Retinal pigment epithelial cell (primary cell): ENCODE data around the gene PSMB2.
A peak's percentile ranks its signal among the peaks of the same experiment; 100 is the strongest.

Source experiments
- DNase-seq: peaks from one replicate; pipeline ENCODE4 v3.0.0-alpha.2; 2010; ENCODE audit warnings: low read depth
- H3K4me3 ChIP-seq: 2 replicates; pipeline ENCODE4 v1.5.1; 2011; ENCODE audit warnings: mild to moderate bottlenecking, low read length, control low read depth, moderate library complexity
- TF ChIP-seq, protein P1 (sequence below): conservative IDR thresholded peaks from 2 replicates; pipeline ENCODE4 v1.5.1; 2011; ENCODE audit warnings: low read depth, low read length, control low read depth, inconsistent platforms

The PSMB2 gene

DNA sequence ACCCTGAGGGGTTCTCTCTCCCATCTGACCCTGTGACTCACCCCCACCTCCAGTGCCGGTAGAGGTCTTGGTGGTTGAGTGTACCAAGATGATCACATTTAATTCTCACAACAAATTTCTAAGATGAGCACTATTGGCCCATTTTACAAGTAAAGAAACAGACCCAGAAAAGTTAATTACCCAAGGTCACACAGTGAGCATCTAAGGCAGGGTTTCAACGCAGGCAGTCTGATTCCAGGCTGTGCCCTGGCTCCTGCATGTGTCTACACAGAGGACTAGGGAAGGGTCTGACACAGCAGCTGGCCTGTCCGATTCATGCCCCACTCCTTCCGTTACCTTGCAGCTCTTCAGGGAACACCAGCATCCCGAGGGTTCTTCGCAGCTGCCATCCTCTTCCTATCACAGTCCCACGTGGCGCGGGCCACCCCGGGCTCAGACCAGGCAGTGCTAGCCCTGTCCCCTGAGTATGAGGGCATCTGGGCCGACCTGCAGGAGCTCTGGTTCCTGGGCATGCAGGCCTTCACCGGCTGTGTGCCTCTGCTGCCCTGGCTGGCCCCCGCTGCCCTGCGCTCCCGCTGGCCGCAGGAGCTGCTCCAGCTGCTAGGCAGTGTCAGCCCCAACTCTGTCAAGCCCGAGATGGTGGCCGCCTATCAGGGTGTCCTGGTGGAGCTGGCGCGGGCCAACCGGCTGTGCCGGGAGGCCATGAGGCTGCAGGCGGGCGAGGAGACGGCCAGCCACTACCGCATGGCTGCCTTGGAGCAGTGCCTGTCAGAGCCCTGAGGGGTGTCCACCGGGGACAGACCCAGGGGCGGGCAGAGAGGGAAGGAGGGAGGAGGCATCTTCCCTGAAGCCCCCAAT lies 76.2 kb downstream of the PSMB2 start:
- TF ChIP-seq, protein P1, sequence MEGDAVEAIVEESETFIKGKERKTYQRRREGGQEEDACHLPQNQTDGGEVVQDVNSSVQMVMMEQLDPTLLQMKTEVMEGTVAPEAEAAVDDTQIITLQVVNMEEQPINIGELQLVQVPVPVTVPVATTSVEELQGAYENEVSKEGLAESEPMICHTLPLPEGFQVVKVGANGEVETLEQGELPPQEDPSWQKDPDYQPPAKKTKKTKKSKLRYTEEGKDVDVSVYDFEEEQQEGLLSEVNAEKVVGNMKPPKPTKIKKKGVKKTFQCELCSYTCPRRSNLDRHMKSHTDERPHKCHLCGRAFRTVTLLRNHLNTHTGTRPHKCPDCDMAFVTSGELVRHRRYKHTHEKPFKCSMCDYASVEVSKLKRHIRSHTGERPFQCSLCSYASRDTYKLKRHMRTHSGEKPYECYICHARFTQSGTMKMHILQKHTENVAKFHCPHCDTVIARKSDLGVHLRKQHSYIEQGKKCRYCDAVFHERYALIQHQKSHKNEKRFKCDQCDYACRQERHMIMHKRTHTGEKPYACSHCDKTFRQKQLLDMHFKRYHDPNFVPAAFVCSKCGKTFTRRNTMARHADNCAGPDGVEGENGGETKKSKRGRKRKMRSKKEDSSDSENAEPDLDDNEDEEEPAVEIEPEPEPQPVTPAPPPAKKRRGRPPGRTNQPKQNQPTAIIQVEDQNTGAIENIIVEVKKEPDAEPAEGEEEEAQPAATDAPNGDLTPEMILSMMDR = no peak
- H3K4me3 ChIP-seq = no peak overlapping the region
- no peak for DNase-seq

DNA sequence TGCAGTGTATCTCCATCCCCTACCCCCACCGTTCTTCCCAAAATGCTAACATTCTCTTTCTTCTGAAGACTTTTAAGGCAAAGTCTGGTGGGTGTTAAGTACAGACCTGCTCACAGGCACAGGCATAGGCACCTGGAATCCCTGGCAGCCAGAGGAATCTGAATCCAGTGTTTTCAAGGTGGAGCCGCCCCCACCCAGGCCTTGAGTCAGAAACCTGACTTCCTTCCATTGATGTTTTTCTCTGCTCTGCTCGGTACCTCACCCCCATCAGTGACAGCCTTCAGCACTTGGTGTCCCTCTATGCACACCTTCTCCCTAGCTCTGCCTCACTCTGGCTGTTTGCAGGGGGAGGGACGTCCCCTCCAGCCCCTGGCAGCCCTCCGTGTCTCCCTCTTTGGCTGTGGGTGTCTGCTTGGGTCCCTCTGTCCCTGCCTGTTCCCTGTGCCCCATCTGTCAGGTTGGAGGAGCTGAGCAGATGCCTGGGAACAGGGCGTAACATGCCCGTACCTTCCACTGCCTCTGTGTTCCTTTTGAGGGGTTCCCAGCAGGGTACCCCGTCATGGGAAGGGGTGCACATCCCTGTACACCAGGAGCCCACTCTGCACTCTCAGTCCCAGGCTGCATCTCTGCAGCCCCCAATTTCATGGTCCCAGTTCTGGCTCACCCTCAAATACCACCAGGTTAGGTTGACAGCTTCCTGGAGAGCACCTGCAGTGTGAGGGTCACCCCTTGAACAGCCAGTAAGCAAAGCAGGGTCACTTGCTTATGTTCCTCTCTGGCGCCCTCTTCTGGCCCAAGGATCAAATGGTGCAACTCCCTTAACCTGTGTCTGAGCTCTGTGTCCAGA lies 77.1 kb downstream of the PSMB2 start:
- TF ChIP-seq, protein P1 = peak; percentile 85
- no peak overlapping the region for H3K4me3 ChIP-seq
- DNase-seq = no peak

DNA sequence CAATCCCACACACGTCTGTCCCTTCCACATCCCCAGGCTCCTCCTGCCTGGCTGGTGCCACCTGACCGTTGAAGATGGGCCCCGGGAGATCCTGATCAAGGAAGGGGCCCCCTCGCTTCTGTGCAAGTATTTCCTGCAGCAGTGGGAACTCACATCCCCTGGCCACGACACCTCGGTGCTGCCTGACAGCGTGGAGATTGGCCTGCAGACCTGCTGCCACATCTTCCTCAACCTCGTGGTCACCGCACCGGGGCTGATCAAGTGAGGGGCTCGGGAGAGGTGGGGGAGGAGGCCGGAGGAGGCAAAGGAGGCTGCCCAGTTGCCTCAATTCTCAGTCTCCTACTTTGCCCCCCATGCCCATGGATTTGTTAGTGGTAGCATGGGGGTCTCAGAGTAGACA lies 78.2 kb downstream of the PSMB2 start:
- DNase-seq = no peak
- H3K4me3 ChIP-seq = no peak overlapping the region
- TF ChIP-seq, protein P1 = no peak

DNA sequence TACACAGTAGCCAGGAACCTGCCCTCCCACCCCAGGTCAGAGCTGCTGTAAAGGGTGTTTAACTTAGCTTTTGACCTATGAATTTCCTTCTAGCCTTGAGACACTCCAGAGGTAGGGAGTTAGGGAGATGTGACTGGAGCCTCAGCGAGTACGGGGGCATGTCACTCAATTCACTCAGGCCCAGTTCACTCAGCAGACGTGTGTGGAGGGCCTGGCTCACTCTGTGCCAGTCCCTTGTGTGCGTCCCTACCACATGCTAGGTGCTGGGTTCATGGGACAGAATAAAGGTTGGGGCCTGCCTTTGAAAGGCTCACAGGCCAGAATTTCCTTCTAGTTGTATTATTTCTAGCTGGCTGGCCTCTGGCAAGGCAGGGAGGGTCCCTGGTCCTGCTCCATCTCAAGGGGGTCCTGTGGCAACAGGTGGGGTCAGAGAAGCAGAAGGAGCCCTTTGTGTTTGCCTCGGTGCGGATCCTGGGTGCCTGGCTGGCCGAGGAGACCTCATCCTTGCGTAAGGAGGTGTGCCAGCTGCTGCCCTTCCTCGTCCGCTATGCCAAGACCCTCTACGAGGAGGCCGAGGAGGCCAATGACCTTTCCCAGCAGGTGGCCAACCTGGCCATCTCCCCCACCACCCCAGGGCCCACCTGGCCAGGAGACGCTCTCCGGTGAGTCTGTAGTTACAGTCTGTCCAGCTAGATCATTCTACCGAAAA lies 79.2 kb downstream of the PSMB2 start:
- TF ChIP-seq, protein P1 = no peak
- DNase-seq = no peak
- H3K4me3 ChIP-seq = no peak overlapping the region

DNA sequence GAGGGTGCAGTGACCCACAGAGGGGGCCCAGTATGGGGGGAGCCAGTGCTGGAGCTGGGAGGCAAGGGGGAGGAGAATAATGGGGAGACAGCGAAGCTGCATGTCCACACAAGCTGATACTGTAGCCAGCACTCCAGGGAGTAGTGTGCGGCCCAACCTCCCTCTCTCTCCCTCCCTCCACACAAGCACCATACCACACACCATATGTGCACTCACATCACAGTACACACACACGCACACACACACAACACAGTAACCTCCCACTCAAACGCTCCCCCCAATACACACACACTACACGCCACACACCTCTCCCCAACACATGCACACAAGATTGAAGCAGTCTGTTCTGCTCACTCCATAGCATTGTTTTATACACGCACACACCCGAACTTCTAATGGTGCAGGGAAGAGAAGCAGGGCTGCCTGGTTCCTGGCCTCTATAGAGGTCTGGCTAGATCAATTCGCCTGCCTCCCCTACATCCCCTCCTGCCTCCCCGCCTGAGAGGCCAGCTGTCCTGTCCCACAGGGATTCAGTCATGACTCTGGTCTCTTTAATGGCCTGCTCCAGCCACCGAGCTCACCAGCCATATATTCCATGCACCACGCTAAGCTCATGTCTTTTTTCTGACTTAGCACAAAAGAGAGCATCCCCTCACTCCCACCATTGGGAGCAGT lies 79.9 kb downstream of the PSMB2 start:
- no peak overlapping the region for H3K4me3 ChIP-seq
- TF ChIP-seq, protein P1 = no peak
- no peak for DNase-seq
